GM19455 (cell line): Measurements from ENCODE around the gene RABL2B.

Source experiments
- ATAC-seq: cut with Tn5 transposase; IDR thresholded peaks from one replicate; pipeline ENCODE4 v1.9.1; 2021; ENCODE audit not compliant: unreplicated experiment

RABL2B gene

GRCh38 chr22:50722716-50723428 lies 60.6 kb downstream of the RABL2B start:
- ATAC-seq: no peak

- ATAC-seq: no peak
These were observed 61.3 kb downstream of the RABL2B start for GRCh38 chr22:50722048-50722701.

DNA sequence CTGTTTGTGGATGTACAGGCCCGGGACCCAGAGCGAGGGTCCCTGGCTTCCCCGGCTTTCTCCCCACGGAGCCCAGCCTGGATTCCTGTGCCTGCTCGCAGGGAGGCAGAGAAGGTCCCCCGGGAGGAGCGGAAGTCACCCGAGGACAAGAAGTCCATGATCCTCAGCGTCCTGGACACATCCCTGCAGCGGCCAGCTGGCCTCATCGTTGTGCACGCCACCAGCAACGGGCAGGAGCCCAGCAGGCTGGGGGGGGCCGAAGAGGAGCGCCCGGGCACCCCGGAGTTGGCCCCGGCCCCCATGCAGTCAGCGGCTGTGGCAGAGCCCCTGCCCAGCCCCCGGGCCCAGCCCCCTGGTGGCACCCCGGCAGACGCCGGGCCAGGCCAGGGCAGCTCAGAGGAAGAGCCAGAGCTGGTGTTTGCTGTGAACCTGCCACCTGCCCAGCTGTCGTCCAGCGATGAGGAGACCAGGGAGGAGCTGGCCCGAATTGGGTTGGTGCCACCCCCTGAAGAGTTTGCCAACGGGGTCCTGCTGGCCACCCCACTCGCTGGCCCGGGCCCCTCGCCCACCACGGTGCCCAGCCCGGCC lies 62.1 kb downstream of the RABL2B start:
- ATAC-seq: no peak

DNA sequence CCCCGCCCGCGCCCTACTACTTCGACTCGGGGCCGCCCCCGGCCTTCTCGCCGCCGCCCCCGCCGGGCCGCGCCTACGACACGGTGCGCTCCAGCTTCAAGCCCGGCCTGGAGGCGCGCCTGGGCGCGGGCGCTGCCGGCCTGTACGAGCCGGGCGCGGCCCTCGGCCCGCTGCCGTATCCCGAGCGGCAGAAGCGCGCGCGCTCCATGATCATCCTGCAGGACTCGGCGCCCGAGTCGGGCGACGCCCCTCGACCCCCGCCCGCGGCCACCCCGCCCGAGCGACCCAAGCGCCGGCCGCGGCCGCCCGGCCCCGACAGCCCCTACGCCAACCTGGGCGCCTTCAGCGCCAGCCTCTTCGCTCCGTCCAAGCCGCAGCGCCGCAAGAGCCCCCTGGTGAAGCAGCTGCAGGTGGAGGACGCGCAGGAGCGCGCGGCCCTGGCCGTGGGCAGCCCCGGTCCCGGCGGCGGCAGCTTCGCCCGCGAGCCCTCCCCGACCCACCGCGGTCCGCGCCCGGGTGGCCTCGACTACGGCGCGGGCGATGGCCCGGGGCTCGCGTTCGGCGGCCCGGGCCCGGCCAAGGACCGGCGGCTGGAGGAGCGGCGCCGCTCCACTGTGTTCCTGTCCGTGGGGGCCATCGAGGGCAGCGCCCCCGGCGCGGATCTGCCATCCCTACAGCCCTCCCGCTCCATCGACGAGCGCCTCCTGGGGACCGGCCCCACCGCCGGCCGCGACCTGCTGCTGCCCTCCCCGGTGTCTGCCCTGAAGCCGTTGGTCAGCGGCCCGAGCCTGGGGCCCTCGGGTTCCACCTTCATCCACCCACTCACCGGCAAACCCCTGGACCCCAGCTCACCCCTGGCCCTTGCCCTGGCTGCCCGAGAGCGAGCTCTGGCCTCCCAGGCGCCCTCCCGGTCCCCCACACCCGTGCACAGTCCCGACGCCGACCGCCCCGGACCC lies 62.9 kb downstream of the RABL2B start:
- ATAC-seq: no peak

GRCh38 chr22:50719814-50720300 lies 63.6 kb downstream of the RABL2B start:
- no peak for ATAC-seq

GRCh38 chr22:50718352-50718709 lies 65.1 kb downstream of the RABL2B start:
- no peak for ATAC-seq

DNA sequence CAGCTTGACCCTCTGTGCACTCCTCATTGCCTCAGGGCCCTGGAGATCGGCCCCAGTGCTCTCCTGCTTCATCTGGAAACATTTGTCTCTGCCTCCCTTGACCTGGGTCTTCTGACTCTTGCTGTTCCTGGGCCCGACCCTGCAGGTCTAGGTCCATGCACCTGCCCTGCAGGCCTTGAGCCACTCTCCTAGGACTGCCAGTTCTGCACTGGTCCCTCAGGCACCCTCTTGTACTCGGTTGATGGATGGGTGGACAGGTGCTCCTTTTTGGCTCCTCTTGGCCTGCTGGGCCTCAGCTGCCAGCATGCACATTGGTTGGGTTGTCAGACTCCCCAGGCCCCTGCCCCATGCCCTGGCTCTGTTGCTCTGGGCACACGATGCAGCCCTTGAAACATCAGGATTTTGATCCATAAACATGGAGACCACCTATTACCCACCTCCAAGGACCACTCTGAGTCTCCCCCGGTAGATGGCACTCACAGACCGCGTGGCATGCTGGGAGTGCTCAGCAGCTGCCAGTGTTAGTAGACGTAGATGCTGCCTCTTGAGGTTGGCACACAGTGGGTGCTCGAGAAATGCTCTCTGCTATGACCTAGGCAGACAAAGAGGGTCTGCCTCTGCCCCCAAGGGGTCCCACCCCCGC lies 65.6 kb downstream of the RABL2B start:
- no peak for ATAC-seq
